AG09319 (cell line): ENCODE results near the gene NUP42.

Experiments
- DNase-seq: peaks from one replicate; pipeline ENCODE4 v3.0.0-alpha.2; 2010; ENCODE audit warnings: low read depth; ENCODE audit errors: extremely low read depth
- TF ChIP-seq, protein P1 (sequence below): IDR thresholded peaks from 2 replicates; pipeline ENCODE4 v1.5.1; 2011; ENCODE audit warnings: low read depth, mild to moderate bottlenecking, inconsistent platforms, low read length, moderate library complexity

NUP42 gene, protein sequence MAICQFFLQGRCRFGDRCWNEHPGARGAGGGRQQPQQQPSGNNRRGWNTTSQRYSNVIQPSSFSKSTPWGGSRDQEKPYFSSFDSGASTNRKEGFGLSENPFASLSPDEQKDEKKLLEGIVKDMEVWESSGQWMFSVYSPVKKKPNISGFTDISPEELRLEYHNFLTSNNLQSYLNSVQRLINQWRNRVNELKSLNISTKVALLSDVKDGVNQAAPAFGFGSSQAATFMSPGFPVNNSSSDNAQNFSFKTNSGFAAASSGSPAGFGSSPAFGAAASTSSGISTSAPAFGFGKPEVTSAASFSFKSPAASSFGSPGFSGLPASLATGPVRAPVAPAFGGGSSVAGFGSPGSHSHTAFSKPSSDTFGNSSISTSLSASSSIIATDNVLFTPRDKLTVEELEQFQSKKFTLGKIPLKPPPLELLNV

DNA sequence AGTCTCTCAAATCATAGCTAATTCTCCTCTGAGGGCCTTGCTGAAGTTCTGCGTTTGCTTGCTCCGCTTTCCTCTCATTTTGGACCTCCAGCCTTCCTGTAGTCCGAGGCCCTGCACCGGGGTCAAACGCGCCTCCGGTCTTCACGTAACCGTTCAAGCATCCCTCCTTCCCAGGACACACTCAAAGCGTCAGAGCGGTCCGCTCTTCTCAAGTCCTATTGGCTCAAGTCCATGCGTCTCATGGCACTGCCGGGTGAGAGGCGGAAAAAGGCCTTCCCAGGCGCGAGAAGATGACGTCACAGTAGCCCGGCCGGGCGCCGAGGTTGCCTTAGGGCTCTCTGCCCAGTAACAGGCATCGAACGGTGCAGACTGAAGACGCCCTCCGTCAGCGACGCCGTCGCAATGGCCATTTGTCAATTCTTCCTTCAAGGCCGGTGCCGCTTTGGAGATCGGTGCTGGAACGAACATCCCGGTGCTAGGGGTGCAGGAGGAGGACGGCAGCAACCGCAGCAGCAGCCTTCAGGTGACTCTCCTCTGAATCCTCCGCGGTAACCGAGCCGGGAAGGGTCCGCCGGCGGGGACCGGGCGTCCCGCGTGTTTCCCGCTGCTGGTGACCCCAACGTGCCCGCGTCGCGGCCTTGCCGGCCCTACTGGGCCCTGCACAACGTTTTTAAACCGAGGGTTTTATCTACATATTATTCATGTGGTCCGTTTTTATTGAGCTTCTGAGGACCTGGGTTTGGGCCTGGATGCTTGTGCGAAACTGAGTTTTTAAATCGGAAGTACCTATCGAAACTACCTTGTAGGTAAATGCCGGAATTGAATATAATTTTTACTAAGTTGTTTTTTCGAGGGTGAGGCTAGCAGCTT is at the start of gene NUP42:
NUP42 (plus strand) TSS at position 365 of the 870 bp plus-strand sequence; CDS start at position 403, 38 bp downstream.
- peak; percentile 94 for DNase-seq
- TF ChIP-seq, protein P1, sequence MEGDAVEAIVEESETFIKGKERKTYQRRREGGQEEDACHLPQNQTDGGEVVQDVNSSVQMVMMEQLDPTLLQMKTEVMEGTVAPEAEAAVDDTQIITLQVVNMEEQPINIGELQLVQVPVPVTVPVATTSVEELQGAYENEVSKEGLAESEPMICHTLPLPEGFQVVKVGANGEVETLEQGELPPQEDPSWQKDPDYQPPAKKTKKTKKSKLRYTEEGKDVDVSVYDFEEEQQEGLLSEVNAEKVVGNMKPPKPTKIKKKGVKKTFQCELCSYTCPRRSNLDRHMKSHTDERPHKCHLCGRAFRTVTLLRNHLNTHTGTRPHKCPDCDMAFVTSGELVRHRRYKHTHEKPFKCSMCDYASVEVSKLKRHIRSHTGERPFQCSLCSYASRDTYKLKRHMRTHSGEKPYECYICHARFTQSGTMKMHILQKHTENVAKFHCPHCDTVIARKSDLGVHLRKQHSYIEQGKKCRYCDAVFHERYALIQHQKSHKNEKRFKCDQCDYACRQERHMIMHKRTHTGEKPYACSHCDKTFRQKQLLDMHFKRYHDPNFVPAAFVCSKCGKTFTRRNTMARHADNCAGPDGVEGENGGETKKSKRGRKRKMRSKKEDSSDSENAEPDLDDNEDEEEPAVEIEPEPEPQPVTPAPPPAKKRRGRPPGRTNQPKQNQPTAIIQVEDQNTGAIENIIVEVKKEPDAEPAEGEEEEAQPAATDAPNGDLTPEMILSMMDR, result no peak

DNA sequence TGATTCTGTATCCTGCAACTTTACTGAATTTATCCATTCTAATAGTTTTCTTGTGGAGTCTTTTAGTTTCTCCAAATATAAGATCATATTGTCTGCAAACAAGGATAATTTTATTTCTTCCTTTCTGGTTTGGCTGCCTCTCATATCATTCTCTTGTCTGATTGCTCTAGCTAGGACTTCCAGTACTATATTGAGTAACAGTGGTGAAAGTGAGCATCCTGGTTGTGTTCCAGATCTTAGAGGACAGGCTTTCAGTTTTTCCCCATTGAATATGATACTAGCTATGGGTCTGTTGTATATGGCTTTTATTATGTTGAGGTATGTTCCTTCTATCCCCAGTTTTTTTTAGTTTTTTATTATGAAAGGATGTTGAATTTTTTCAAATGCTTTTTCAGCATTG is 48.1 kb upstream of the NUP42 start:
- no peak for DNase-seq
- TF ChIP-seq, protein P1, result no peak

DNA sequence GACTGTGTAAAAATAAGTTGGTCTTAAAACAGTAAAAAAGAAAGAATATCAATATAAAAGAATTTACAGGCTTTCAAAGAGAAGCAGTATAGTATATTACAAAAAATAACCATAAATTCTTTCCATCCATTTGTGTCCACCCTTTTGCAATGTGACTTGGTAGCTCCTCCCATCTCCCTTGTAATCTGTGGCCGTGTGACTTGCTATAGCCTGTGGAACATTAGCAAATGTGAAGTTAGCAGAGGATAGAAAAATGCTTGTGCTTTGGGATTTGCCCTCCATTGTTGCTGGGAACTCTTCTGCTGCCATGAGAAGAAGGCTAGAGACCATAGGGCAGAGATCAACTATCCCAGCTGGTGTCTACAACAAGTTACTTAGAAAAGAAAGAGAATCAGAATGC is 46.1 kb upstream of the NUP42 start:
- no peak for DNase-seq
- TF ChIP-seq, protein P1, result no peak

DNA sequence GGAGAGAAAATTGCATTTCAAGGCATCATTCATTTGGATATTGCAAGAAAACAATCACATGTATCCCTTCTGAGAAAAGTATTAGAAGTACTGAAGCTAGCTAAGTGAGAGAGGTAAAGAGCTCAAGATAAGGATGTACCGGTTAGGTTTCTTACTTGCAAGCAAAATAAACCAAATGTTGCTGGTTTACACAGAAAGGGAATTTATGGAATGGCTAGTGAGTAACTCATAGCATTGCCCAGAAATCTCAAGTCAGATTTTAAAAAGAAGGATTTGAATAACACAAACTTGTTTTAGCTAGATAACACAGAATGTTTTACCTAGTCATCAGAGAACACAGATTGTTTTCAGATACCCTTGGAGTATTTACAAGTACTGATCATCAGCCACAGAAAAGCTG is 45.6 kb upstream of the NUP42 start:
- TF ChIP-seq, protein P1, result no peak
- DNase-seq, result no peak

DNA sequence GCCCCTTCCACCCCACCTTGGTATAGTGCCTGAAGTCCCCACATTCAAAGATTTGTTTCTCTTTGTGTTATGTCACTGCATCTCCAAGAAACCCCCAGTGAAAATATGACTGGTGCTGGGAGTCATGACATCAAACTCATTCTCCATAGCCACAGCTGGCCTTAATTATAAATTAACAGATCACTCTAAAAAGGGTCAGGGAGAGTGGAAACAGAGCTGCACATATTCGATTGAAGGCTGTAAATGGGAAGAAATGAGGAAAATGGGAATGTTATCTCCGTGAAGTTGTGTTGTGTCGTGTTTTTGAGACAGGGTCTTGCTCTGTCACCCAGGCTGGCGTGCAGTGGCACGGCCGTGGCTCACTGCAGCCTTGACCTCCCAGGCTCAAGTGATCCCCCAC is 24.2 kb upstream of the NUP42 start:
- no peak for DNase-seq
- TF ChIP-seq, protein P1, result no peak

DNA sequence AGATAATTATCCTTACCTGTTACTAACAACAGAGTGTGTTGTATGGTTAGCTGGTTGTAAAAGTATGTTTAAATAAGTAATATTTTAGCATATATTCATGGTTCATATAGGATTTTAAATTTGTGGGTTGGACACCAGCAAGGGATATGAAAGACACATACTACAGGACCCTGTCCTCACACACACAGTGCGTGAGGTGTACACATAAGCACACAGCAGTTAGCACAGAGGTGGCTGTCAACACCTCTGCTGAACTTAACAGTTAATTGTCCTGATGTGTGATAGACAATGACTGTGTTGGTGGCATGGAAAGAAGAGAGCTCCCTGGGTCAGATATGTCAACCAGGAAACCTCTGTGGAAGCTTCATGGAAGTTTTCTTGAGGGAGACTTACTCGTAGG is 23.3 kb upstream of the NUP42 start:
- no peak for DNase-seq
- TF ChIP-seq, protein P1, result no peak

DNA sequence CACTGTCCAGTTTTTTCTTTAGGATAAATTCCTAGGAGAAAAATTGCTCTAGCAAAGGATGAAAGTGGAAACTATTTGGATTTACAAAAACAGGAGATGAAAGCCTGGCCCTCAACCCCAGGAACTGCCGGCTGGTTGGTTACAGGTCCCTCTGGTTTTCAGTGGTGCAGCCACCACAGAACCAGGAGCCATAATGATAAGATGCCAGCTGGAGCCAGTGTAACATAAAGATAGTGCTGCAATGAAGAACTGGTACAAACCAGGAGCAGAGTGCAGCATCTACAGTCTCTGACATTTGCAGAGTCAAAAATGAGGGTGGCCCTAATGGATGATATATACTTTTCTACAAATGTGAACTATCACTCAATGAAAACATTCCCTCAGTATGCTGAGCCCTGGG is 20.4 kb upstream of the NUP42 start:
- no peak for DNase-seq
- TF ChIP-seq, protein P1, result no peak
